NCI-H446 (cell line): ENCODE measurements around the gene ZNF575.

Source experiments
- DNase-seq, 2 experiments: peaks; one replicate each; lab custom pipeline; 2025; lab: John Stamatoyannopoulos, UW

Gene ZNF575

GRCh38 chr19:43532962-43533545 lies at the start of gene ZNF575:
ZNF575 (plus strand) TSS chr19:43533188; CDS start chr19:43534423, 1,235 bp downstream.
- DNase-seq, result peak; percentile 83 to 94

GRCh38 chr19:43483281-43483680 lies 49.7 kb upstream of the ZNF575 start:
- DNase-seq, result no peak

- DNase-seq, result no peak
Observed at GRCh38 chr19:43485951-43486350, 47.0 kb upstream of the ZNF575 start.

- DNase-seq, result no peak
Observed at GRCh38 chr19:43486412-43486811, 46.6 kb upstream of the ZNF575 start.

GRCh38 chr19:43488179-43488578 lies 44.8 kb upstream of the ZNF575 start:
- no peak for DNase-seq

- no peak for DNase-seq
Observed at GRCh38 chr19:43489310-43489709, 43.7 kb upstream of the ZNF575 start.

- no peak for DNase-seq
Observed at GRCh38 chr19:43489979-43490599, 42.9 kb upstream of the ZNF575 start.

GRCh38 chr19:43490759-43491158 lies 42.2 kb upstream of the ZNF575 start:
- DNase-seq, result no peak

GRCh38 chr19:43495082-43495481 lies 37.9 kb upstream of the ZNF575 start:
- no peak for DNase-seq

- no peak for DNase-seq
Observed at GRCh38 chr19:43496960-43497359, 36.0 kb upstream of the ZNF575 start.

GRCh38 chr19:43498233-43498842 lies 34.6 kb upstream of the ZNF575 start:
- no peak for DNase-seq

- no peak for DNase-seq
Observed at GRCh38 chr19:43499042-43499441, 33.9 kb upstream of the ZNF575 start.

- no peak for DNase-seq
Observed at GRCh38 chr19:43501661-43502418, 31.1 kb upstream of the ZNF575 start.

- DNase-seq, result no peak
Observed at GRCh38 chr19:43502419-43502976, 30.5 kb upstream of the ZNF575 start.

GRCh38 chr19:43503501-43504425 lies 29.2 kb upstream of the ZNF575 start:
- DNase-seq, result peak; percentile 95 to 97

- peak in 1 of 2 experiments; percentile 29 for DNase-seq
Observed at GRCh38 chr19:43504426-43505185, 28.4 kb upstream of the ZNF575 start, which contains the start of gene PHLDB3. PHLDB3 (minus strand) TSS chr19:43504746; CDS start chr19:43504118, 628 bp downstream.

- DNase-seq, result no peak
Observed at GRCh38 chr19:43505186-43505456, 27.9 kb upstream of the ZNF575 start.

GRCh38 chr19:43505941-43506340 lies 27.0 kb upstream of the ZNF575 start:
- DNase-seq, result no peak

GRCh38 chr19:43506629-43507028 lies 26.4 kb upstream of the ZNF575 start:
- no peak for DNase-seq

GRCh38 chr19:43507880-43508279 lies 25.1 kb upstream of the ZNF575 start:
- DNase-seq, result no peak

- no peak for DNase-seq
Observed at GRCh38 chr19:43510713-43511112, 22.3 kb upstream of the ZNF575 start.
